Measurements from ENCODE around the gene KRT26.
A peak's percentile ranks its signal among the peaks of the same experiment; 100 is the strongest.
"Not testable (repeated sequence)": the region's sequence is repeated elsewhere in the genome, so short reads cannot be mapped to it uniquely, and the experiment has no call there.

KRT26 gene, protein sequence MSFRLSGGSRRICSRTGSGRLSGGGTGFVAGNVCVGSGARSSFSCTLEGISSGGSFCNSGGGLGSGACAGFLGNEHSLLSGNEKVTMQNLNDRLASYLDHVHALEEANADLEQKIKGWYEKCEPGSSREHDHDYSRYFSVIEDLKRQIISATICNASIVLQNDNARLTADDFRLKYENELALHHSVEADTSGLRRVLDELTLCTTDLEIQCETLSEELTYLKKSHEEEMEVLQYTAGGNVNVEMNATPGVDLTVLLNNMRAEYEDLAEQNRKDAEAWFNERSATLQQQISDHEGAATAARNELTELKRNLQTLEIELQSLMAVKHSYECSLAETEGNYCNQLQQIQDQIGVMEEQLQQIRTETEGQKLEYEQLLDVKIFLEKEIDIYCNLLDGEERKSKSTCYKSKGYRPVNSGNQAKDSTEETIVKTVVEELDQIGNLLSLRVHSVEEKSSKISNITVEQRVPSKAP

DNA sequence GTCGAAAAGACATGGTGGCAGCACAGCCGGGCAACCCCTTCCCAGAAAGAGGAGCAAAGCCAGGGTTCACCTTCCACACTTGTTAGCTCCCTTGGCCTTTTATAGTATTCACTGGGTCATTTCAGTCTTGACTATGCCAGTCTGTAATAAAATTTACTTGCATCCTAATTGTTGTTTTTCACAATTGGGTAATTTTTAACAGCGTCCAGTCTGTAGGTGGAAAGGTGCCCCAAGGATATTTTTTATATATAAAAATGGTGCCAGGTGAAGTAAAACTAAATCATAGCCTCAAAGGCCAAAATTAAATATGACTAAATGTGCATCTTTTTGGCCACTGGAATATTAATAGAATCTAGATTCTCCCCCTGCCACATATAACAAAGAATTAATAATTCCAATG is at the start of gene KRT26:
Gene KRT26 (minus strand): TSS at position 101 of the 400 bp plus-strand sequence. CDS start 88 bp downstream, at position 13.
- no peak for DNase-seq

GRCh38 chr17:40821536-40821935 is 49.5 kb upstream of the KRT26 start:
- DNase-seq = no peak

- no peak for DNase-seq
Observed at GRCh38 chr17:40820228-40820838, 48.3 kb upstream of the KRT26 start.

GRCh38 chr17:40819528-40820125 is 47.6 kb upstream of the KRT26 start:
- DNase-seq = peak; percentile 17

GRCh38 chr17:40818733-40819527 is 46.9 kb upstream of the KRT26 start:
- peak; percentile 81 for DNase-seq

GRCh38 chr17:40818343-40818732 is 46.3 kb upstream of the KRT26 start:
- DNase-seq = no peak

- no peak for DNase-seq
Observed at GRCh38 chr17:40817103-40817682, 45.2 kb upstream of the KRT26 start.

DNA sequence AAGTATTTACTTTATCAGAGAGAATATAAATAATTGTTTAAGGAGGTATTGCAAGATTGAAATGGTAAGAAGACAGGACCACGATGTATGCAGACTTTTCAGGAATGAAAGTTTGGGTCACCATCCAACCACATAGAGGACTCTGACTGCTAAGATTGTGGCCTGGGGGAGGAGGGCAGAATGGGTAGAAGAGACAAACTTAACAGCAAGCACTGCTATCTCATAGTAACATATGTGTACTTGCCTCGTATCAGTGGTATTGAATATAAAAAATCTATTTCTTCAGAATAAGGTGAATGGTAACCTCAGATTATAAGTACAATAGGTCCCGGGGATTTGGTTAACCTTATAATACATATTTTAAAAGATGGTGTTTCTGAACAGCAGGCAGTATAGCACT is 44.6 kb upstream of the KRT26 start:
- DNase-seq = no peak

- no peak for DNase-seq
Observed at GRCh38 chr17:40815381-40815780, 43.4 kb upstream of the KRT26 start.

GRCh38 chr17:40814657-40815056 is 42.7 kb upstream of the KRT26 start:
- not testable (repeated sequence) for DNase-seq

- no peak for DNase-seq
Observed at GRCh38 chr17:40813804-40814203, 41.8 kb upstream of the KRT26 start.

DNA sequence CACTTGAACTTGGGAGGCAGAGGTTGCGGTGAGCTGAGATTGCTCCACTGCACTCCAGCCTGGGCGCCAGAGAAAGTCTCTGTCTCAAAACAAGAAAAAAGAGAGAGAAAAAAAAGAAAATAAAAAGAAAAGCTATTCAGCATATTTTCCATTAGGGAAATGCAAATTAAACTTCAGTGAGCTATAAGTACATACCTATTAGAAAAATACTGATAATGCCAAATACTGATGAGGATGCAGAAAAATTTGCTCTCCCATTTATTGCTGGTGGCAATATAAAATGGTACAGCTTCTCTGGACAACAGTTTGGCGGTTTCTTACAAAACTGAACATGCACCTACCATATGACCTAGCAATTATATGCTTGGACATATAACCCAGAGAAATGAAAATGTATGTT is 40.6 kb upstream of the KRT26 start:
- no peak for DNase-seq

DNA sequence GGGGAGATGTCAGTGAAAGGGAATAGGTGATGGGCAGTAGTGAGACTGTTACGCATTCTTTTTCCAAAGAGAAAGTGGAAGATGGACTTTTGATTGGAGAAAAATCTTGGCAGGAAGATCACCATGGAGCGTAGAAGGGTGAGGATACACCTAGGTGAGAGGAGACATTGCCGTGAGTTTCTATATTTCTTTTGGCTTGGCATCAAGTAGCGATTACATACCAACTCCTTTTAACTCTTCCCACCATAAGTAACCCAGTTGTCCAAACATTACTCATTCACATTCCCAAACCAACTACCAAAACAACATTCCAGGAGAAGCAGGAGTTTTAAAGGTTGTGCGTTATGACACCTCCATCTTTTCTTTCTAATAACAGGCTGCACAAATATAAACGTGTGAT is 38.5 kb upstream of the KRT26 start:
- DNase-seq = peak; percentile 46

DNA sequence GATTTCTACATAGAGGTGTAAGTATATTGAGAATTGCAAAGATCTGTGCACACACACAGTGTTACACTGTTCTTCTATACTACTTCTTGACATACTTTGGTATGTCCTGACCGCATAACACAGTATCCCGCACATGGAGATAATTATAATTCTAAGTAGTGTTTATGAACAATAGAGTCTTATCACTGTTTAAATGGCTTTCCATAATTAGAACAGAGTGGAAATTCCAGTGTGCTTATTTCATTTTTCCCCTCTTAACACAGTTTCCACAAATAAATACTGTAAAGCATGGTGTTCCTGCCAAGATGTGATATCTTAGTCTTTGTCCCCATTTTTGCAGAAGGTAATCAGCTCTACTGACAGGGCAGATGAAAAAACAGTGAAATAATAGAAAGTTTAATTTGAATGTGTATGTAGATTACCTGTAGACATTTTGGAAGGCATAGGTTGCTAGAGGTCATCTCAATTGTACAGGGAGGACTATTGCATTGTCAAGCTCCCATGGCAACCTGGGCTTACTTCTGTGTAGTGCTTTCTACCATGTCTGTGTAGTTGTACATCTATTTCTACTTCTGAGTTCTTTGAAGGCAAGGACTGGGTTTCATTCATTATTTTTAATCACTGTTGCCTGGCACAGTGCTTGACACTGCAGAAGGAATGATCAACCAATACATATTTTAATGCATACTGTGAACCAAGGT is 37.9 kb upstream of the KRT26 start:
- DNase-seq = peak; percentile 19

DNA sequence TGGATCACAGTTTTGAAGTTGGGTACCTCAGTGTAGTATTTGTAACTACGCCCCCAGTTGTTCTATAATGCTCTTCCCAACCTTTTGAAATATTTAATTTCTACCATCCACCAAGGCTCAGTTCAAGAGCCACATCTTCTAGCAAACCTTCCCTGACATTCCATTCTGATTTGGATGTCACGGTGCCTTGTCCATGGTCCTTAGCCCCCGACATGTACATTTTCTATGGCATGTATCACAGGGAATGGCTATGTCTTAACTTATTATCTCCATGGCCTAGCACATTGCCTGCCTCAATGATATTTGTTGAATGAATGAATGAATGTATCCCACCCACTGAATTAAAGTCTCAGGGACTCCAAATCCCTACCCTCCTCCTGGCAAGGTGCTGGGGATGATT is 34.1 kb upstream of the KRT26 start:
- no peak for DNase-seq

GRCh38 chr17:40803617-40804082 is 31.6 kb upstream of the KRT26 start:
- peak; percentile 66 for DNase-seq

DNA sequence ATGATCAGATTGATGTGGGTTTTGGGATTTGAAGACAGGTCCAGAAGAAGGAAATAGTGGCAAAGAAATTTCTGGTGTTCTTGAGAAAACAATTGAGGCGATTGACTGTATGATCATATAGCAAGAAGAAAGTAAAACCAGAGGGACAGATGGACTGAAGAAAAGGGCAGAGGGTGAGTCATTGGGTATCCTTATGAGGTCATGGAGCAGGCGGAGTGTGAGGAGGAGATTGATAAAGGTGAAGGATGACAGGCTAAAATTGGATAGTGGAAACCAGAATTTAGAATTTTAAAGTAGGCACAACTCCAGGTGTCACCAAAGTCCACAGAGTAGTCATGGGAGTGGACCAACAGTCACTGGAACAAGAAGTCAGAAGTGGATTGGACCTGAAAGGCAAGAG is 29.2 kb upstream of the KRT26 start:
- no peak for DNase-seq

GRCh38 chr17:40800381-40800780 is 28.4 kb upstream of the KRT26 start:
- no peak for DNase-seq

DNA sequence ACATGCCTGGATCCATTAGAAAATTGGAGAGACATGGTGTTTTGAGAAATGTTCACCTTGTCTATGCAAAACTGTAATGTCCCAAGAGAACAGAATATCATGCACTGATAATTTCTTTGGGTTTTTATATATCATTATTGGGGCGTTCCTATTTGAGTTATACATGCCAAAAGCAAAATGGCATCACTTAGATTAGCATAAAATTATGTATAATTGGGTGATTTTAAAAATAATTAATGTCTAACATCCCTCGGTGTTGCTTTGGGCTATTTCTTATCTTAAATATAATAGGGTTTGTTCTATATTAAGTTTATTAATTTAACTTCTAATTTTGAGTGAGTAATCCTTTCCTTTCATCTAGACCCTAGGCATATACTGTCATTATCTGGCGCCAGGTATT is 27.9 kb upstream of the KRT26 start, which contains the start of gene KRT28:
Gene KRT28 (minus strand): TSS at position 101 of the 400 bp plus-strand sequence. CDS start 66 bp downstream, at position 35.
- no peak for DNase-seq

GRCh38 chr17:40796846-40797245 is 24.8 kb upstream of the KRT26 start:
- DNase-seq = no peak

GRCh38 chr17:40795019-40795667 is 23.1 kb upstream of the KRT26 start:
- DNase-seq = no peak
